Mucosa of rectum (tissue), 2 donors: ENCODE measurements around the gene ARSI.
A peak's percentile ranks its signal among the peaks of the same experiment; 100 is the strongest.

Experiments used
- H3K27ac ChIP-seq, 2 donors: one replicate each; pipeline ENCODE4 v1.7.0; 2013; ENCODE audit warnings: inconsistent platforms in 2 of 2, low read depth in 2 of 2, low read length in 2 of 2
- H3K27me3 ChIP-seq, 2 donors: one replicate each; pipeline ENCODE4 v1.7.0; 2013; ENCODE audit warnings: low read length in 2 of 2; ENCODE audit not compliant: control insufficient read depth in 2 of 2, insufficient read depth in 2 of 2
- H3K36me3 ChIP-seq, 2 donors: one replicate each; pipeline ENCODE4 v1.7.0; 2013; ENCODE audit warnings: low read length in 2 of 2; ENCODE audit not compliant: control insufficient read depth in 2 of 2, insufficient read depth in 2 of 2
- H3K4me1 ChIP-seq, 2 donors: one replicate each; pipeline ENCODE4 v1.7.0; 2013; ENCODE audit warnings: low read length in 2 of 2, mild to moderate bottlenecking in 1 of 2; ENCODE audit not compliant: control insufficient read depth in 2 of 2, insufficient read depth in 2 of 2
- H3K4me3 ChIP-seq, 2 donors: one replicate each; pipeline ENCODE4 v1.7.0; 2013; ENCODE audit warnings: low read length in 2 of 2
- H3K9ac ChIP-seq, 2 donors: one replicate each; pipeline ENCODE4 v1.7.0; 2013; ENCODE audit warnings: low read length in 2 of 2, low read depth in 1 of 2, mild to moderate bottlenecking in 1 of 2
- H3K9me3 ChIP-seq, 2 donors: one replicate each; pipeline ENCODE4 v1.7.0; 2013; ENCODE audit warnings: low read length in 2 of 2; ENCODE audit not compliant: control insufficient read depth in 2 of 2
- donor health status: healthy.
- donor health status: Normal muscosa, but diverticular disease.

The ARSI gene

DNA sequence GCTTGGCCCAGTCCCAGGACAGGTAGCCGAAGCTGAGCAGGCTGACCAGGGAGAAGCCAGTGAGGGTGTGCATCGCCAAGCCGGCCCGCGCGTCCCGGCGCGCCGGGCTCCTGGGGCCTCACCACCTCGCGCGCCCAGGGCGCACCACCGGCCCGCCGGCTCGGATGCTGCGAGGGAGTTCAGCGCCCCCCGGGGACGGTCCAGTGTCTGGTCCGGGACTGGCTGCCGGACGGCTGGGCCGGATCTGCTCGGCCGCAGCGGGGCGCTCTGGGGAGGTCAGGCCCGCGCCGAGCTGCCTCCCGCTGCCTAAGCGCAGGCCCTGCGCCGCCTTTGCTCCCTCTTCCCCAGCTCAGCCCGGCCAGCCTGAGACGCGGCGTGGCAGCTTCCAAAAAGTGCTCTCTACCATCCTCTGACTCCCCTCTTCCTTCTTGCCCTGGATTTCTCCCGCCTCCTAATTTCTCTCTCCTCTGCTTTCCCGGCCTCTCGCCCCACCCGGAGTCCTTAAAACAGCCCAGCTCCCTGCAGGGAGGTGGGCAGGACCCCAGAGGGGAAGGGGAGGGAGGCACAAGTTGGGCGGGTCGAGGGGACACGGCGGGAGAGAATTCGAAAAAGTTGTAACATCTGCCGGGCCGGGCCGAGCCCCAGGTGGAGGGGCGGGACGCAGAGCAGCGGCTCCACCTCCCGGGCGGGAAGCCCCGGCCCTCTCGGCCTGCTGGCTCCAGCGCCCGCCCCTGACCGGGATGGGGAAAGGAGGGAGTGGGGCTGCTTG is at the start of gene ARSI:
Gene ARSI, minus strand, starts transcription at position 605 of the 769 bp plus-strand sequence. Its CDS starts 532 bp downstream, at position 73.
- H3K36me3 ChIP-seq: no peaks in the 10 kb centered on the region
- peak within 1 kb of the TSS; percentile 12 to 41 for H3K4me3 ChIP-seq
- H3K27me3 ChIP-seq: peaks cover 5 to 18% of the 10 kb centered on the region in 2 donors
- H3K4me1 ChIP-seq: no peaks in the 10 kb centered on the region
- H3K27ac ChIP-seq: peak within 1 kb of the TSS; percentile 30 to 56
- no peak within 1 kb of the TSS for H3K9ac ChIP-seq
- H3K9me3 ChIP-seq: no peaks in the 10 kb centered on the region

DNA sequence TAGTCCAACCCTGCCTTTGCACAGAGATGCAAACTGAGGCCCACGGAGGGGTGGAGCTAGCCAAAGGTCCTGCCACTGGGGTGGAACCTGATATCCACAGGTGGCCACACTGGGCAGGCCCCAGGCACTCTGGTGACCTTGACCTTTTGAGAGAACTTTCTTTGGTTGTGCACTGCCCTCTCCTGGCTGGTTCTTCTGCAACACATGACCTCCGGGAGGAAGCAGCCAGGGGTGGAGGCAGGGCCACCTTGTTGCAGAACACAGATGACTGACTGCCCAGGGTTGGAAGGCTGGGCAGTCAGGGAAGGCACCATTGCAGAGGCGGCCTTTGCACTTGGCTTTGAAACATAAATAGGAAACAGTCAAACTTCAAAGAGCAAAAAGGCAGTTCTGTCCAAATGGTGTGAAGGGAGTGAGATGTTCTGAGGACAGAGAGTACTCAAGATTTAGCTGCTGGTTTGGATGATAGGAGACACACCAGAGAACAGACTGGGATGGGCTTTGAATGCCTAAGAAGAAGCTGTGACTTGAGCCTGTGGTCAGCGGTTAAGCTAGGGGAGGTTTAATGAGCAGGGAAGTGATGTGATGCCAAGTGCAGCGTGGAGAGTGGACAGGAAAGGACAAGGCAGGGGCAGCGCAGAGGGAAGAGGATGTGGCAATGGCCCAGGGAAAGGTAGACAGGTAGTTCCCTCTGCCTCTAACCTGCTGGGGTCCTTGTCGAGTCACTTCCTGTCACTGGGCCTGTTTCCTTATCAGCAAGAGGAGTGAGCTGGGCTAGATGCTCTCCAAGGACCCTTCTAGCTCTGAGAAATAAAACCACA is 48.0 kb upstream of the ARSI start:
- Histone ChIP-seq H3K36me3 (no peaks in the 10 kb centered on the region), H3K9me3 (no peaks in the 10 kb centered on the region), H3K27me3 (no peaks in the 10 kb centered on the region), H3K9ac (peak overlapping the region in 1 of 2 donors; percentile 34), H3K27ac (peak overlapping the region; percentile 0 to 51), H3K4me1 (peaks cover 13 to 40% of the 10 kb centered on the region in 2 donors), H3K4me3 (no peak overlapping the region)

DNA sequence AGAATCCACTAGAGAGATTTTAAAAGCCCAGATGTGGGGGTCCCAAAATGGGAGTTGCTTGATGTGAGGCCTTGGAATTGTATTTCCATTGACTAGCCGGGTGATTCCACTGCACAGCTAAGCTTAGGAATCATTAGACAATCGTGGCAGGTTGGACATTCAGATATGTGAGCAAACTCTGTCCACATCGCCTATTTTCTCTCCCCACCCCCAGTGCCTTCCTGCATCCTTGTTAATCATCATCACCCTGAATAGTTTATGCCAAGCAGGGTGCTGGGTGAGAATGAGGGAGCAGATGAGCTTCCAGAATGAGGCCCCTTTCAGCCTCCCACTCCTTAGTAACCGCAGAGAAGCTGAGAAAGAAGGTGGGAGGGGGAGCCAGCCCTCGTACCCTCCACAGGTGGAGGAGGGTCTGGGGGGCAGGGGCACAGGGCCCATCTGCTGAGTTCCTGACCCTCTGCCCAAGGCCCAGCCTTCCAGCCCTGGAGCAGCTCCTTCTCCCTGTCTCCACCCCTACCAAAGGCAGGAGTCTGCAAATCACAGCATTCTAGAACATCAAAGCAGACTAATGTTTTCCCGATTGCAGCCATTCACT is 47.1 kb upstream of the ARSI start:
- Histone ChIP-seq H3K36me3 (no peaks in the 10 kb centered on the region), H3K27me3 (no peaks in the 10 kb centered on the region), H3K9ac (no peak overlapping the region), H3K4me3 (no peak overlapping the region), H3K4me1 (peaks cover 11 to 33% of the 10 kb centered on the region in 2 donors), H3K9me3 (no peaks in the 10 kb centered on the region), H3K27ac (no peak overlapping the region)

DNA sequence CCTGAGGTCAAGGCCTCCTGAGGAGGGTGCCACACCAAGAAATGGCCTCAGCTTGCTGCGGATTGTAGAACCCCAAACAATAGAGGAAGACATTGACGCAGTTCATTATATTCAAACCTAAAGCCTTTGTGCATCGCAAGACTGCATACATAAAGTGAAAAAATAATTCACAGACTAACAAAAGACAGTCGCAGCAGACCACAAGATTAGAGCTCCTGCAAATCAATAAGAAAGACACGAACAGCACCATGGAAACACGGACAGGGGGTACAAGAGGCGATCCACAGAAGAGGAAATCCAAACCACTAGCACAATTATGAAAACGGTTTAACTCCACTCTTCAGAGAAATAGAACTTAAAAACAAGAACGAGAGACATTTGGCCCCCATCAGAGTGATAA is 44.7 kb upstream of the ARSI start:
- Histone ChIP-seq H3K9ac (no peak overlapping the region), H3K9me3 (no peaks in the 10 kb centered on the region), H3K27ac (no peak overlapping the region), H3K4me1 (peaks cover 4 to 16% of the 10 kb centered on the region in 2 donors), H3K36me3 (no peaks in the 10 kb centered on the region), H3K27me3 (no peaks in the 10 kb centered on the region), H3K4me3 (no peak overlapping the region)

DNA sequence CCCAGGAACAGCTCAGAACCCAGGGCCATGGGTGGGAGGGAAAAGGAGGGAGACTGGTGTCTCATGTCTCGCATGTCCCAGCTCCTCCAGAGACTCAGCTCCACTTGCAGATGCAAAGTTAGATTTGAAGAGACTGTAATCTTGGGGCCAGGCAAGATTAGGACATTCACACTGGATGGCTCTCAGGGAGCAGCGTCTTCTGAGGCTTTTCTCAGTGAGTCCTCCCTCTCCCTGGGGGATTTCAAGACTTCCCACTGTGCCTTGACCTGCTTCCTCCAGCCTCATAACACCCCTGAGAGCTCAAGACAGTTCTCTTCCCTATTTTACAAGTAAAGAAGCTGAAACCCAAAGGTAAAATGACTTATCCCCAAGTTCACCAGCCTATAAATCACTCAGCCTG is 44.3 kb upstream of the ARSI start:
- no peaks in the 10 kb centered on the region for H3K36me3 ChIP-seq
- H3K9me3 ChIP-seq: no peaks in the 10 kb centered on the region
- H3K4me1 ChIP-seq: peaks cover 3 to 15% of the 10 kb centered on the region in 2 donors
- H3K27me3 ChIP-seq: no peaks in the 10 kb centered on the region
- no peak overlapping the region for H3K27ac ChIP-seq
- no peak overlapping the region for H3K9ac ChIP-seq
- no peak overlapping the region for H3K4me3 ChIP-seq

DNA sequence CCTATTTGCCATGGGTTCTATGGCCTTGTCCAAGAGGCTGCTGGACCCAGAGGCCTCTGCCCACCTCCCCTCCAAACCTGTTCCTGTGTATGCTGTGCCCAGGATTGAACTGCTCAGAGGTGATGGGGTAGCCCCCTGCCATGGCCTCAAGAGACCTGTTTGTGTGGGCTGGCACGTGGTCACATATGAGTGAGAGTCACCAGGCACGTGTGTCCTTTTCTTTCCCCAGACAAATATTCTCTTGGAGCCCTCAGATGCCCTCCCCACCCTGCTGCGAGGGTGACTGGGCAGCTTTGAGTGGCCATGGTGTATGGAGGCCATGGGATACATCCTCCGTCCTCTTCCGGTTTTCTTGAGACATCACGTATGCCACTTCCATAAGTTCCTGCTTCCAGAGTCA is 43.9 kb upstream of the ARSI start:
- Histone ChIP-seq H3K4me3 (no peak overlapping the region), H3K27me3 (no peaks in the 10 kb centered on the region), H3K27ac (no peak overlapping the region), H3K9ac (no peak overlapping the region), H3K9me3 (no peaks in the 10 kb centered on the region), H3K36me3 (no peaks in the 10 kb centered on the region), H3K4me1 (peaks cover 3 to 13% of the 10 kb centered on the region in 2 donors)

DNA sequence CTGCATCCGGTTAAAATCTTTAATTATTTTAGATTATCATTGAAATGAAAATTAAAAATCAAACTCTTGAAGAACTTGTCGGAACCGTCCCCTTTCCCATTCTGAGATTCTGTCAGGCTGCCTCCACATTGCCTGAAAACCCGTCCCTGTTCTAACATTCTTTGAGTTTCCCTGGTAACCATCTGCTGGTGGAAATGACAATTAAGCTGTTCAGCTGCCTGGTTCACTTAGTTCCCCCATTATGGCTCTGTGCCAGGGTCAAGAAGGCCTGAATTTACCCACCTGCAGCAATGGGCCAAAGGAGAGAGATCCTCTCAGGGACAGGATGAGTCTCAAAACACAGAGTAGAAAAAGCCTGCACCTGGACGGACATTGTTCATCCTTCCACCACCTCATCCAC is 43.0 kb upstream of the ARSI start:
- H3K27ac ChIP-seq: no peak overlapping the region
- H3K4me1 ChIP-seq: peaks cover 0 to 7% of the 10 kb centered on the region in 2 donors
- H3K36me3 ChIP-seq: no peaks in the 10 kb centered on the region
- no peak overlapping the region for H3K4me3 ChIP-seq
- no peaks in the 10 kb centered on the region for H3K27me3 ChIP-seq
- H3K9me3 ChIP-seq: no peaks in the 10 kb centered on the region
- no peak overlapping the region for H3K9ac ChIP-seq

DNA sequence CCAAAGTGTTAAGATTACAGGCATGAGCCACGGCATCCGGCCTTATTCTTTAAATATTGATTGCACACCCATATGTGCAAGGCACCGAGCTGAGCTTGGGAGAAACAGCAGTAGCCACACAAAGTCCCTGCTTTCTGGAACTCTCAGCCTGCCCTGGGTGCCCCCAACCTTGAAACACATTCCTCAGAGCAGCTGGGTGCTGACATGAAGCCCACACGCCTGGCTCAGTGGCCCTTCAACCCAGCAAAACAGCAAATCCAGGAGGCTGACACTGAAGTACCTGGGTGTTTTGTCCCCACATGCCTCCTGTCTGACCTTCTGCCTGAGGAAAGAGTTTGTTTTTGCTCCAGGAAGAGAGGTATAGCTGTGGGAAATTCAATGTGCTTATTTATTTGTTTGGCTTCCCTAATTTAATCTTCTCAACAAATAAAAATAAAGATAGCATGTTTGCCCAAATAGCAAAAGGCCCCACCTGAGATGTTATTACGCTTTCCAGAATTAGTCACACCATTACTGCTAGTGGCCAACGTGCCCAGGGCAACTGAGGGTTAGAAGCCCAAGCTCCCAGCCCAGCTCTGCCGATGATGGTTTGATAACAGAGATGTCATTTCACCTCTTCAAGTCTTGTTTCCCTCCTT is 41.4 kb upstream of the ARSI start:
- no peak overlapping the region for H3K27ac ChIP-seq

DNA sequence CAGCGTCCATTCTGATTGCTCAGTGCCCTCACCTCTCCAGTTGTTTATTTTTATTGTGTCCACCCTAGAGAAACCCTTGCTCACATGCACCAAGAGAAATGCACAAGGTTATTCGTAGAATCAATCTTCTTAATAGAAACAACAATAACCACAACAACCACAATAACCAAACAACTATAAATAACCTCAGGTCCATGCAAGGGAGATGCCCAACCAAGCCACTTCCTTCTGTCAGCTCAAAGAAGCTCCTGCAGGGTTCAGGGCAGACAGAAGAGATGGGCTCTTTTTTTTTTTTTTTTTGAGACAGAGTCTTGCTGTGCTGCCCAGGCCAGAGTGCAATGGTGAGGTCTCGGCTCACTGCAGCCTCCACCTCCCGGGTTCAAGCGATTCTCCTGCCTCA is 39.9 kb upstream of the ARSI start:
- no peaks in the 10 kb centered on the region for H3K36me3 ChIP-seq
- no peak overlapping the region for H3K9ac ChIP-seq
- H3K4me3 ChIP-seq: no peak overlapping the region
- no peaks in the 10 kb centered on the region for H3K9me3 ChIP-seq
- H3K27me3 ChIP-seq: no peaks in the 10 kb centered on the region
- H3K27ac ChIP-seq: no peak overlapping the region
- peaks cover 0 to 12% of the 10 kb centered on the region in 2 donors for H3K4me1 ChIP-seq

More for the DNA sequence above, 41.4 kb upstream of the ARSI start:
- Histone ChIP-seq H3K4me3 (no peak overlapping the region), H3K27me3 (no peaks in the 10 kb centered on the region), H3K9me3 (no peaks in the 10 kb centered on the region), H3K4me1 (peaks cover 0 to 7% of the 10 kb centered on the region in 2 donors), H3K9ac (no peak overlapping the region), H3K36me3 (no peaks in the 10 kb centered on the region)
